ENCODE data around the gene ZNF280A. TPM values are rescaled to one million over a fixed set of nuclear protein-coding genes. Genes with fewer than 3 reads are reported as not detected.

Gene ZNF280A
- total and polyA plus RNA-seq, 9 of the 15 experiments (the other 6 are each of a cell fraction or from before 2014, with no cell fraction given) = 19.0 to 40.8 (median 28.6) TPM

DNA sequence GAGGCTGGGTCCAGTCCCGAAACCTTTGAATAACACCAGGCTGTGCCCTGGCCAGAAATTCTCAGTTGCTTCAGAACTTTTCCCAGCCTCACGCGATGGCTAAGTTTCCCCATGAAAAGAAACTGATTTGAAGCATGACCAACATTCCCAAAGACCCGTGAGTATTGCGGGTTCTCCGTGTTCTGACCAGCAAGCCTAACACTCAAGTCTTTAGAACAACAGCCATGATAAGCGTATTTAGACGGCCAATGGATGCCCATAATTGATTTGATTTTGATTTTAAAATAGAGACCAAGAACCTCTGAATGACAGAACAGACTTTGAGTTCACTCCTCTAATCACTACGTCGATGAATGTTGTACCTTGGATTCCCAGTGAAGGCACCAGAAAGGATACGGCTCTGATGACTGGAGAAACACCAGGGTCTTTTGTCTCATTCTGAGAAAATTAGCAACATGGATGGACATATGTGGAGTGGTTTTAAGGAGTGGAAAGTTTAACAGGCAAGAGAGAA is 55.5 kb downstream of the ZNF280A start (continued):
- no peak for TF ChIP-seq SIX5 (IDR thresholded peaks at IDR 0.05; ENCODE audit: borderline replicate concordance in 1 of 2, insufficient read depth in 1 of 2, low read depth in 1 of 2, low read length in 2 of 2)
- TF ChIP-seq TEAD4 (IDR thresholded peaks at IDR 0.05; ENCODE audit: low read length) = no peak
- TF ChIP-seq TEAD4 (CRISPR knock-in tag; IDR thresholded peaks at IDR 0.05; ENCODE audit: borderline replicate concordance) = peak; percentile 87
- no peak for TF ChIP-seq ZNF354B (CRISPR knock-in tag; IDR thresholded peaks at IDR 0.05)
- TF ChIP-seq, protein P1, sequence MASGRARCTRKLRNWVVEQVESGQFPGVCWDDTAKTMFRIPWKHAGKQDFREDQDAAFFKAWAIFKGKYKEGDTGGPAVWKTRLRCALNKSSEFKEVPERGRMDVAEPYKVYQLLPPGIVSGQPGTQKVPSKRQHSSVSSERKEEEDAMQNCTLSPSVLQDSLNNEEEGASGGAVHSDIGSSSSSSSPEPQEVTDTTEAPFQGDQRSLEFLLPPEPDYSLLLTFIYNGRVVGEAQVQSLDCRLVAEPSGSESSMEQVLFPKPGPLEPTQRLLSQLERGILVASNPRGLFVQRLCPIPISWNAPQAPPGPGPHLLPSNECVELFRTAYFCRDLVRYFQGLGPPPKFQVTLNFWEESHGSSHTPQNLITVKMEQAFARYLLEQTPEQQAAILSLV (tag; IDR thresholded peaks at IDR 0.05) = no peak
- TF ChIP-seq CEBPB (tag; IDR thresholded peaks at IDR 0.05) = no peak
- TF ChIP-seq HMG20B (CRISPR knock-in tag; IDR thresholded peaks at IDR 0.05) = no peak
- peak in 1 of 2 experiments; percentile 77; a peak in 1 of 4 replicates for TF ChIP-seq TBL1XR1 (IDR thresholded peaks at IDR 0.05; ENCODE audit: low read length in 2 of 2)
- TF ChIP-seq PTBP1 (IDR thresholded peaks at IDR 0.05; ENCODE audit: low read depth, low read length) = no peak
- TF ChIP-seq ZNF77 (CRISPR knock-in tag; IDR thresholded peaks at IDR 0.05) = no peak
- TF ChIP-seq HNRNPH1 (optimal IDR thresholded peaks at IDR 0.05; ENCODE audit: low read depth, low read length) = no peak
- TF ChIP-seq ZNF3 (CRISPR knock-in tag; IDR thresholded peaks at IDR 0.05) = no peak
- TF ChIP-seq ZFP30 (CRISPR knock-in tag; IDR thresholded peaks at IDR 0.05; ENCODE audit: borderline replicate concordance) = no peak
- TF ChIP-seq, protein P2, sequence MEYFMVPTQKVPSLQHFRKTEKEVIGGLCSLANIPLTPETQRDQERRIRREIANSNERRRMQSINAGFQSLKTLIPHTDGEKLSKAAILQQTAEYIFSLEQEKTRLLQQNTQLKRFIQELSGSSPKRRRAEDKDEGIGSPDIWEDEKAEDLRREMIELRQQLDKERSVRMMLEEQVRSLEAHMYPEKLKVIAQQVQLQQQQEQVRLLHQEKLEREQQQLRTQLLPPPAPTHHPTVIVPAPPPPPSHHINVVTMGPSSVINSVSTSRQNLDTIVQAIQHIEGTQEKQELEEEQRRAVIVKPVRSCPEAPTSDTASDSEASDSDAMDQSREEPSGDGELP (CRISPR knock-in tag; IDR thresholded peaks at IDR 0.05; ENCODE audit: borderline replicate concordance) = no peak
- TF ChIP-seq PTRF (tag; IDR thresholded peaks at IDR 0.05) = 0 out of 2 replicates have a peak, but pooled peaks have one; percentile 26
- peak; percentile 49; the same call in 1 of the 2 replicates for TF ChIP-seq TEAD2 (tag; IDR thresholded peaks at IDR 0.05)
- TF ChIP-seq, protein P3, sequence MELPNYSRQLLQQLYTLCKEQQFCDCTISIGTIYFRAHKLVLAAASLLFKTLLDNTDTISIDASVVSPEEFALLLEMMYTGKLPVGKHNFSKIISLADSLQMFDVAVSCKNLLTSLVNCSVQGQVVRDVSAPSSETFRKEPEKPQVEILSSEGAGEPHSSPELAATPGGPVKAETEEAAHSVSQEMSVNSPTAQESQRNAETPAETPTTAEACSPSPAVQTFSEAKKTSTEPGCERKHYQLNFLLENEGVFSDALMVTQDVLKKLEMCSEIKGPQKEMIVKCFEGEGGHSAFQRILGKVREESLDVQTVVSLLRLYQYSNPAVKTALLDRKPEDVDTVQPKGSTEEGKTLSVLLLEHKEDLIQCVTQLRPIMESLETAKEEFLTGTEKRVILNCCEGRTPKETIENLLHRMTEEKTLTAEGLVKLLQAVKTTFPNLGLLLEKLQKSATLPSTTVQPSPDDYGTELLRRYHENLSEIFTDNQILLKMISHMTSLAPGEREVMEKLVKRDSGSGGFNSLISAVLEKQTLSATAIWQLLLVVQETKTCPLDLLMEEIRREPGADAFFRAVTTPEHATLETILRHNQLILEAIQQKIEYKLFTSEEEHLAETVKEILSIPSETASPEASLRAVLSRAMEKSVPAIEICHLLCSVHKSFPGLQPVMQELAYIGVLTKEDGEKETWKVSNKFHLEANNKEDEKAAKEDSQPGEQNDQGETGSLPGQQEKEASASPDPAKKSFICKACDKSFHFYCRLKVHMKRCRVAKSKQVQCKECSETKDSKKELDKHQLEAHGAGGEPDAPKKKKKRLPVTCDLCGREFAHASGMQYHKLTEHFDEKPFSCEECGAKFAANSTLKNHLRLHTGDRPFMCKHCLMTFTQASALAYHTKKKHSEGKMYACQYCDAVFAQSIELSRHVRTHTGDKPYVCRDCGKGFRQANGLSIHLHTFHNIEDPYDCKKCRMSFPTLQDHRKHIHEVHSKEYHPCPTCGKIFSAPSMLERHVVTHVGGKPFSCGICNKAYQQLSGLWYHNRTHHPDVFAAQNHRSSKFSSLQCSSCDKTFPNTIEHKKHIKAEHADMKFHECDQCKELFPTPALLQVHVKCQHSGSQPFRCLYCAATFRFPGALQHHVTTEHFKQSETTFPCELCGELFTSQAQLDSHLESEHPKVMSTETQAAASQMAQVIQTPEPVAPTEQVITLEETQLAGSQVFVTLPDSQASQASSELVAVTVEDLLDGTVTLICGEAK (IDR thresholded peaks at IDR 0.05) = no peak
- TF ChIP-seq, protein P3 (CRISPR knock-in tag; IDR thresholded peaks at IDR 0.05) = no peak
- no peak for TF ChIP-seq MECOM (CRISPR knock-in tag; IDR thresholded peaks at IDR 0.05)

Data from K562 (cell line).